ENCODE results near the gene GPR157.

DNA sequence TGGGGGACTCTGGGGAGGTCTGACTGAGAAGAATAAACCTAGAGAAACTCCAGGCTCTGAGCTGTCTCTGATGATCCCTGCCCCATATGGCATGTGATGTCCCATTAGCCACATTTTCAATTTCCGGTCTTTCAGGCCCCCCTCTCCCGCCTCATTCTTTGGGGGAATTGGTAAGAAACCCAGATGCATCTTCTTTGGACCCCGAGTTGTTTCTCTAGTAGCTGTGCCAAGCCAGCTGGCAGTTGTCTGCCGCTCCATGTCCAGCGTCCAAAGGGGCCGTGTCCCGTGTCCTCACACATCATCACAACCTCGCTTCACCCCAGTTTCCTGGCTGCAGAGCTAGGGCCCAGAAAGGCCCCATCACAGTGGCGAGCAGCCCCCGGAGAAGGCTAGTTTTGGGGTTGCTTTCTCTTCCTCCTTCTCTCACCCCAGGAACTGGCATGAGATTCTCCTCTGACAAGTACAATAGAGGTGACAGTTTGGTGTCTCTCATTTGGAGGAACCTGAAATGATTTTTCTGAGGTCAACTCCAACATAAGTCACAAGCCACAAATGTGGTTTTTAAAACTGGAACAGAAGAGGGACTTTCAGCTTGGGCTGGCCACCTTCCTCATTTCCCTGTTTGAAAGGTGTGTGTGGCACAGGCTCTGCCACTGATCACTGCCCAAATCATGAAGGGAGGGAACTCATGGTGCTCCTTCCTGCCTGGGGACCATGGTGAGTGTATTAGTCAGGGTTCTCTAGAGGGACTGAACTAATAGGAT lies 6.4 kb upstream of the GPR157 start:
- TF ChIP-seq EZH2 (IDR thresholded peaks at IDR 0.05; ENCODE audit: borderline replicate concordance, low read depth, low read length, severe bottlenecking), result no peak
- TF ChIP-seq, protein P1, sequence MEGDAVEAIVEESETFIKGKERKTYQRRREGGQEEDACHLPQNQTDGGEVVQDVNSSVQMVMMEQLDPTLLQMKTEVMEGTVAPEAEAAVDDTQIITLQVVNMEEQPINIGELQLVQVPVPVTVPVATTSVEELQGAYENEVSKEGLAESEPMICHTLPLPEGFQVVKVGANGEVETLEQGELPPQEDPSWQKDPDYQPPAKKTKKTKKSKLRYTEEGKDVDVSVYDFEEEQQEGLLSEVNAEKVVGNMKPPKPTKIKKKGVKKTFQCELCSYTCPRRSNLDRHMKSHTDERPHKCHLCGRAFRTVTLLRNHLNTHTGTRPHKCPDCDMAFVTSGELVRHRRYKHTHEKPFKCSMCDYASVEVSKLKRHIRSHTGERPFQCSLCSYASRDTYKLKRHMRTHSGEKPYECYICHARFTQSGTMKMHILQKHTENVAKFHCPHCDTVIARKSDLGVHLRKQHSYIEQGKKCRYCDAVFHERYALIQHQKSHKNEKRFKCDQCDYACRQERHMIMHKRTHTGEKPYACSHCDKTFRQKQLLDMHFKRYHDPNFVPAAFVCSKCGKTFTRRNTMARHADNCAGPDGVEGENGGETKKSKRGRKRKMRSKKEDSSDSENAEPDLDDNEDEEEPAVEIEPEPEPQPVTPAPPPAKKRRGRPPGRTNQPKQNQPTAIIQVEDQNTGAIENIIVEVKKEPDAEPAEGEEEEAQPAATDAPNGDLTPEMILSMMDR (IDR thresholded peaks at IDR 0.05; ENCODE audit: borderline replicate concordance, extremely low read depth, low read length, poor library complexity, severe bottlenecking), result no peak

Data from DND-41 (cell line).